ENCODE measurements around the gene TPST2.

GRCh38 chr22:26616650-26617049, 26.7 kb upstream of the TPST2 start:
- TF ChIP-seq POLR2A (IDR thresholded peaks at IDR 0.05) (no peak), CTCF (IDR thresholded peaks at IDR 0.05) (no peak)

Data from adrenal gland (tissue), 5 donors.